GM18861 (cell line): ENCODE measurements around the gene GZF1.

Source experiments
- ATAC-seq: cut with Tn5 transposase; IDR thresholded peaks from one replicate; pipeline ENCODE4 v1.9.1; 2021; ENCODE audit not compliant: unreplicated experiment

GZF1 gene

GRCh38 chr20:23404196-23404595 lies 42.2 kb downstream of the GZF1 start:
- ATAC-seq = no peak

- ATAC-seq = no peak
Observed at GRCh38 chr20:23406880-23407279, 44.9 kb downstream of the GZF1 start.

GRCh38 chr20:23407781-23408464 lies 45.9 kb downstream of the GZF1 start:
- peak; percentile 81 for ATAC-seq

- ATAC-seq = no peak
Observed at GRCh38 chr20:23408957-23409356, 47.0 kb downstream of the GZF1 start.

GRCh38 chr20:23409800-23410199 lies 47.8 kb downstream of the GZF1 start:
- ATAC-seq = no peak

- no peak for ATAC-seq
Observed at GRCh38 chr20:23410916-23411695, 49.1 kb downstream of the GZF1 start.

GRCh38 chr20:23412026-23412425 lies 50.0 kb downstream of the GZF1 start:
- no peak for ATAC-seq

GRCh38 chr20:23413862-23414422 lies 52.0 kb downstream of the GZF1 start:
- no peak for ATAC-seq

GRCh38 chr20:23414526-23415188 lies 52.7 kb downstream of the GZF1 start:
- no peak for ATAC-seq

- no peak for ATAC-seq
Observed at GRCh38 chr20:23415555-23415954, 53.6 kb downstream of the GZF1 start.

- ATAC-seq = no peak
Observed at GRCh38 chr20:23415959-23416583, 54.1 kb downstream of the GZF1 start.

- no peak for ATAC-seq
Observed at GRCh38 chr20:23417861-23418260, 55.9 kb downstream of the GZF1 start.

- no peak for ATAC-seq
Observed at GRCh38 chr20:23419657-23419994, 57.6 kb downstream of the GZF1 start.

- ATAC-seq = no peak
Observed at GRCh38 chr20:23419995-23420901, 58.3 kb downstream of the GZF1 start.

- peak; percentile 94 for ATAC-seq
Observed at GRCh38 chr20:23420943-23421931, 59.3 kb downstream of the GZF1 start, which contains the start of gene NAPB. Gene NAPB, minus strand, starts transcription at chr20:23421488. Its CDS starts 86 bp downstream, at chr20:23421402.
